Measurements from ENCODE around the gene SYNGR3.

DNA sequence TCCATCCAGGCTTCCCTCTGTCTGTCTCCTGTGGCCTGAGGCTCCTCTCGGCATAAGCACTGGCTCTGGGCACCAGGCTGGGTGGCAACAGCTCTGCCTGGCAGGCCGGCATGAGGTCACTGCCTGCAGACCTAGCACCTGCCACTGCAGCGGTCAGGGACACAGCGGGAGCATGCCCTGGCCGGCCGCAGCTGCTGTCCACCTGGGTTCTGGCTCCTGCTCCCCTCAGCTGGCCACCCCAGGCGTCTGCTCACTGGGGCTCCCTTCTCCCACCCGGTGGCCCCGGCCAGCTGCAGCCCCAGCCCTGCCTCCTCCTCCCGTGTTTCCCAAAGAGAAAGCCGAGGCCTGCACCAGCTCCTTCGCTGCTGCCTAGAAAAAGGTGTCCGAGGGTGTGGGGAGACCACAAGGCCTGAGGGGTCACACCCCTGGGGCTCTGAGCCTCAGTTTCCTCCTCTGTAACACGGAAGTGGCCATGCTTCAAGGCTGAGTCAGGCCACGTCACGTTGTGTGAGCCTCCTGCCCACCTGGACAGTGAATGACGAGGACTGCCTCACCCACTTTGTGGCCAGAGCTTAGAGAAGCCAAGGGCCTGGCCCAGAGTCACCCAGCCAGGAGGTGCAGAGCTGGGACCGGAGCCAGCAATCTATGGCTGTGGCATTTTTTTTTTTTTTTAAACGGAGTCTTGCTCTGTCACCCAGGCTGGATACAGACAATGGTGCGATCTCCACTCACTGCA is 51.2 kb downstream of the SYNGR3 start:
- TF ChIP-seq, protein P1, sequence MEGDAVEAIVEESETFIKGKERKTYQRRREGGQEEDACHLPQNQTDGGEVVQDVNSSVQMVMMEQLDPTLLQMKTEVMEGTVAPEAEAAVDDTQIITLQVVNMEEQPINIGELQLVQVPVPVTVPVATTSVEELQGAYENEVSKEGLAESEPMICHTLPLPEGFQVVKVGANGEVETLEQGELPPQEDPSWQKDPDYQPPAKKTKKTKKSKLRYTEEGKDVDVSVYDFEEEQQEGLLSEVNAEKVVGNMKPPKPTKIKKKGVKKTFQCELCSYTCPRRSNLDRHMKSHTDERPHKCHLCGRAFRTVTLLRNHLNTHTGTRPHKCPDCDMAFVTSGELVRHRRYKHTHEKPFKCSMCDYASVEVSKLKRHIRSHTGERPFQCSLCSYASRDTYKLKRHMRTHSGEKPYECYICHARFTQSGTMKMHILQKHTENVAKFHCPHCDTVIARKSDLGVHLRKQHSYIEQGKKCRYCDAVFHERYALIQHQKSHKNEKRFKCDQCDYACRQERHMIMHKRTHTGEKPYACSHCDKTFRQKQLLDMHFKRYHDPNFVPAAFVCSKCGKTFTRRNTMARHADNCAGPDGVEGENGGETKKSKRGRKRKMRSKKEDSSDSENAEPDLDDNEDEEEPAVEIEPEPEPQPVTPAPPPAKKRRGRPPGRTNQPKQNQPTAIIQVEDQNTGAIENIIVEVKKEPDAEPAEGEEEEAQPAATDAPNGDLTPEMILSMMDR (IDR thresholded peaks at IDR 0.05; ENCODE audit: poor library complexity, severe bottlenecking) = no peak
- TF ChIP-seq, protein P2, sequence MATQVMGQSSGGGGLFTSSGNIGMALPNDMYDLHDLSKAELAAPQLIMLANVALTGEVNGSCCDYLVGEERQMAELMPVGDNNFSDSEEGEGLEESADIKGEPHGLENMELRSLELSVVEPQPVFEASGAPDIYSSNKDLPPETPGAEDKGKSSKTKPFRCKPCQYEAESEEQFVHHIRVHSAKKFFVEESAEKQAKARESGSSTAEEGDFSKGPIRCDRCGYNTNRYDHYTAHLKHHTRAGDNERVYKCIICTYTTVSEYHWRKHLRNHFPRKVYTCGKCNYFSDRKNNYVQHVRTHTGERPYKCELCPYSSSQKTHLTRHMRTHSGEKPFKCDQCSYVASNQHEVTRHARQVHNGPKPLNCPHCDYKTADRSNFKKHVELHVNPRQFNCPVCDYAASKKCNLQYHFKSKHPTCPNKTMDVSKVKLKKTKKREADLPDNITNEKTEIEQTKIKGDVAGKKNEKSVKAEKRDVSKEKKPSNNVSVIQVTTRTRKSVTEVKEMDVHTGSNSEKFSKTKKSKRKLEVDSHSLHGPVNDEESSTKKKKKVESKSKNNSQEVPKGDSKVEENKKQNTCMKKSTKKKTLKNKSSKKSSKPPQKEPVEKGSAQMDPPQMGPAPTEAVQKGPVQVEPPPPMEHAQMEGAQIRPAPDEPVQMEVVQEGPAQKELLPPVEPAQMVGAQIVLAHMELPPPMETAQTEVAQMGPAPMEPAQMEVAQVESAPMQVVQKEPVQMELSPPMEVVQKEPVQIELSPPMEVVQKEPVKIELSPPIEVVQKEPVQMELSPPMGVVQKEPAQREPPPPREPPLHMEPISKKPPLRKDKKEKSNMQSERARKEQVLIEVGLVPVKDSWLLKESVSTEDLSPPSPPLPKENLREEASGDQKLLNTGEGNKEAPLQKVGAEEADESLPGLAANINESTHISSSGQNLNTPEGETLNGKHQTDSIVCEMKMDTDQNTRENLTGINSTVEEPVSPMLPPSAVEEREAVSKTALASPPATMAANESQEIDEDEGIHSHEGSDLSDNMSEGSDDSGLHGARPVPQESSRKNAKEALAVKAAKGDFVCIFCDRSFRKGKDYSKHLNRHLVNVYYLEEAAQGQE (IDR thresholded peaks at IDR 0.05; ENCODE audit: borderline replicate concordance) = no peak
- TF ChIP-seq POLR2AphosphoS5 (IDR thresholded peaks at IDR 0.05) (no peak), RAD21 (conservative IDR thresholded peaks at IDR 0.05) (no peak), MXI1 (conservative IDR thresholded peaks at IDR 0.05; ENCODE audit: poor library complexity, severe bottlenecking) (no peak), TAF1 (IDR thresholded peaks at IDR 0.05; ENCODE audit: low read depth) (no peak), SMC3 (conservative IDR thresholded peaks at IDR 0.05; ENCODE audit: poor library complexity) (no peak)
